EH (cell line): Measurements from ENCODE around the gene PRKCZ.

ENCODE experiments used
- DNase-seq: peaks from one replicate; pipeline ENCODE4 v3.0.0-alpha.2; 2015; ENCODE audit warnings: low read depth

The PRKCZ gene

GRCh38 chr1:2046174-2046917, 3.9 kb upstream of the PRKCZ start:
- DNase-seq: peak; percentile 2

DNA sequence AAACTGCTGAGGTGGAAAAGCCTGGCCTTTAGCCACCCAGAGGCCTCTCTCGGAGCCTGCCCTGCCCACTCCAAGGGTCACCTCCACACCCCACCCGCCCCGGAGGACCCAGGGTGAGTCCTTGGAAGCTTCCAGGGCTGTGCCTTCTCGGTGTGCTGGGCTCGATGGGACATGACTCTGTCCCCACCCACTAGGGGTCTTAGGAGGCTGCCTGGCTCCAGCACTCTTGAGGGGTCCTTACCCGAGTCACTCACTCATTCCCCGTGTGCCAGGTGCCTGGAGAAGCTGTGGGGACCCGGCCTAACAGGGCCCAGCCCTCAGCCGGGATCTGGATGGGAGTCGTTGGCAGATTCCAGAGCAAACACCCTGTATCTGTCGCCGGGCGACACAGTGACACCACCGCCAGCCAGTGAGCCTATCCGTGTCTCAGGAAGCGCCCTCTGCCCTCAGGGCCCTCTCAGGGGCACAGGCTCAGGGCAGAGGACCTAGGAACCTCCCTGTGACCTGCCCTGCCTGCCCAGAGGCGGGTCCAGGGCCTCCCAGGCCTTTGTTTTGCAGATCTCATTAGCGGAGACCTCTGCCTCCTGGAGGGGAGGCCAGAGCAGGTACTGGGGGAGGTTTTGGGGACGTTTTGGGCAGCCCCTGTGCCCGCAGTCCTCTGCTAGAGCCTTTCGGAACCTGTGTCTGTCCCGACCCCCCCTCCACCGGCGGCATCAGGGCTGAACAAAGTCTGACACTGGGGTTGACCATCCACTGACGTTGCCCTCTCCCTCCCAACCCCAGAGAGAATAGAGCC, 3.1 kb upstream of the PRKCZ start:
- no peak for DNase-seq

DNA sequence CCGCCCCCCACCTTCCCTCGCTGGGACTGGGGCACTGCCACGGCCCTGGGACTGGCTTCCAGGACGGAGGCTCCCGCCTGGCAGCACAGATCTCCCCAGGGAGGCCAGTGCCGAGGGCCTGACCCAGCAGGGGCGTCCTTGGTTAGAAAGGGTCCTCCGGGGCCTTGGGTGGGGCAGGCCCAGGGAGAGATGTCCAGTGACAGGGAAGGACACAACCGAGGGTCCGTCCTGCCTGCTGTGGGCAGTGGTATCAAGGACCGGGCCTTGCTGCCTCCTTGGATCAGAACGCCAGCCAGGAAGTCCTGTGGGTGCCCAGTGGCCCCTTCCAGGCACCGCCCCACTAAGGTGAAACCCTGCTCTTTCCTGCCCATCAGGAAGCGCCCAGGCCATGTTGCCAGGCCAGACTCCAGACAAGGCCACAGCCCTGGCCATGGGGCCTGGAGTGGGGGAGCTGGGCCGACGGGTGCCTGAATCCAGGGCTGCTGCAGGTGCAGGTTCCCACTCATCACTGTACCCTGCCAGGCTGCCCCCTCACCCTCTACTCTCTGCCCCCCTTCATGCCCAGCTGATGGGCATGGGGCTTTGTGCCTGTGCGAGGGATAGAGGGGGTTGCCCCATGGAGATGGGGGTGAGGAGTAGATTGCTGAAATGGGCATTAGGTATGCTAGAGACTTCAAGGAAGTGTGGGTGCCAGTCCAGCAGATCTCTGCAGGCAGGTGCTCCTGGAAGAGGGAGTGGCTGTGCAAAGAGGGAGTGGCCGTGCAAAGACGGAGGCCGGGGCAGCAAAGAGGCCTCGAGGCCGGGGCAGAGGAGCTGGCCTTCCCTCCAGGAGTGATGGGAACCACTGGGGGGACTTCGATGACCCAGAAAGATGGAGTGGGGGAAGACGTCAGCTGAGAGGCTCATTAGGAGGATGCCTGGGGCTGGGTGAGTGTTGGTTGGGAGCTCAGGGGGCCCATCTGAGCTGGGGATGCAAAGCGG, 2.2 kb upstream of the PRKCZ start:
- no peak for DNase-seq

DNA sequence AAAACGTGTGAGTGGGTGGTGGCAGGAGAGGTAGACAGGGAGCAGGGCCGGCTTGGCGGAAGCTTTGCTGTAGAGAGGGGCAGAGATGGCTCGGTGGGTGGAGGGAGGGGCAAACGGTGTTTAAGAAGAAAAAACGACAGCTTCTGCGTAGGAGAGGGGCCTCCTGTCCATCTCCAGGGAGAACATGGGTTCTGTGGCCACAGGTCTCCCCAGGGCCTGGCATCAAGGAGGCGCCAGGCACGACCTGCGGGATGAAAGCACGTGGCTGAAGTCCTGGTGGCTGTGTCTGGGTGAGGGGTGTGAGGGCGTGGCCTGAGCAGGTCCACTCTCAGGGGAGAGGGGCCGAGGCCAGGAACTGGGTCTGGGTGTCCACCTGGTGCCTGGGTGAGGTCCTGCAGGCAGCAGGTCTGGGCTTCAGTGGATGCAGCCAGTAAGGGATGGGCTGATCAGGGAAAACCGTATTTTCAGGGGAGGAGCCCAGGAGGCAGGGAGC, 940 bp upstream of the PRKCZ start:
- no peak for DNase-seq

GRCh38 chr1:2050461-2050792, 216 bp downstream of the PRKCZ start:
- DNase-seq: no peak

DNA sequence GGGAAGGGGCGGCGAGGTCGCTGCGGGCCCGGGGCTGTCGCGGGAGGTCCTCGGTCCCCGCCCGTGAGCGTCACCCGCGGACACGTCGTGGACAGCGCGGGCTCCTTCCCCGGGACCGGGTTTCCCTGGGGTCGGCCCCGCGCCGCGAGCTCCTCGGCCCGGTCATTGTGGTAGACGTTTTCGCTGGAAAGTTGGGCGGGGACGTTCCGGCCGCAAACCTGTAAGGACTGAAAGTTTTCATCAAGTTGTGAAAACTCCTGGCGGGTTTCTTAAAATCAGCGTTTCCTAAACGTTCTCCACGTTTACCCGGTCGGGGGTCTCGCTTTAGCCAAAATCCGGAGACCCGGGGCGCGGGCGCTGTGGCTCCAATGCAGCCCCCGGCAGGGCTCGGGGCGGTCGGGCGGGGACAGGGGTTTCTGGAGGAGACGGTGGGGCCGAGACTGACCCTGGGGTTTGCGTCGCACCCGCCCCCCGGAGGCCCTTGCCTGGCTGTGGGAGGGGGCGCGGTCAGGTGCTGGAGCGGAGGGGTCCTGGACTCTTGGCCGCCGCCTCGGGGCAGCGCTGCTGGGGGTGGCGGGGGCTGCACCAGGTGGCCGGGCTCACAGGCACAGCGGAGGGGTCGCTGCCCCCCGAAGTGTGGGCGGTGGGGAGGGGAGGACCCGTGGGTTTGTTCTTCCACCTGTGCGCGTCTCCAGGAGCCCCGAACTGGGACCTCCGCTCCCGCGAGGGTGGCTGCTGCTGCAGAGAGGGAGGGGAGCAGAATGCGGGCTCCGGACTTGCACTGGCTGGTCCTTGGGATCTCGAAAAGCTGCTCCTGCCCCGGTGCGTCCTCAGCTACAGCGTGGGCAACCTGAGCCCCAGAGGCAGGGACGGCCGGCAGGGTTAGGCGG, 827 bp downstream of the PRKCZ start:
- DNase-seq: no peak

- no peak for DNase-seq
Observed at GRCh38 chr1:2052054-2052679, 2.0 kb downstream of the PRKCZ start.

DNA sequence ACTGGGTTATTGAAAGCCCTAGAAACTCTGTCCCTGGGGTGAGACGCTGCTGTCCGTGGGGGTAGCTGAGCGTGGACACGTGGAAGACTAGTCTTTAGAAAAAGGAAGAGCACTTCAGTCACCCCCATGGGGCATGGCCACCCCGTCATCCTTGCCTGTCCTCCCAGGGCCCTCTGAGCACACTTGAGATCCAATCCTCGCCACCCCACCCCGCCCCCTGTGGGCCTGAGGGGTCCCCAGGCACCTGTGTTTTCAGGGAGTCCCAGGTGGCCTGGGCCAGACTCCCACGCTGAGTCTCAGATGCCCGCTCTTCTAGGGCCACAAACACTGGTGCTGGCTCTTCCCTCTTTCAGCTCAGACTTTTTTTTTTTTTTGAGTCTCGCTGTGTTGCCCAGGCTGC, 2.5 kb downstream of the PRKCZ start:
- DNase-seq: no peak

DNA sequence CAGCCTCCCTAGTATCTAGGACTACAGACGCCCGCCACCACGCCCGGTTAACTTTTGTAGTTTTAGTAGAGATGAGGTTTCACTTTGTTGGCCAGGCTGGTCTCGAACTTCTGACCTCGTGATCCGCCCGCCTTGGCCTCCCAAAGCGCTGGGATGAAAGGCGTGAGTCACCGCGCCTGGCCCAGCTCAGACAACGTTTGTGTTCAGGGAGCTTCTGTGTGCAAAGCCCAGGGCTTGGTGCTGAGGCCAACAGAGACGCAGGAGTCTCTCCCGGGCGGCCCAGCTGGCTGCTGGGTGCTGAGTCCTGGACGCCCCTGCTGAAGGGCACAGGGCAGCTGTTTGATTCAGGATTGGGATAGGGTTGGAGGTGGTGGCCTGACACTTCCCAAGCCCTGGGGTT, 3.0 kb downstream of the PRKCZ start:
- no peak for DNase-seq

DNA sequence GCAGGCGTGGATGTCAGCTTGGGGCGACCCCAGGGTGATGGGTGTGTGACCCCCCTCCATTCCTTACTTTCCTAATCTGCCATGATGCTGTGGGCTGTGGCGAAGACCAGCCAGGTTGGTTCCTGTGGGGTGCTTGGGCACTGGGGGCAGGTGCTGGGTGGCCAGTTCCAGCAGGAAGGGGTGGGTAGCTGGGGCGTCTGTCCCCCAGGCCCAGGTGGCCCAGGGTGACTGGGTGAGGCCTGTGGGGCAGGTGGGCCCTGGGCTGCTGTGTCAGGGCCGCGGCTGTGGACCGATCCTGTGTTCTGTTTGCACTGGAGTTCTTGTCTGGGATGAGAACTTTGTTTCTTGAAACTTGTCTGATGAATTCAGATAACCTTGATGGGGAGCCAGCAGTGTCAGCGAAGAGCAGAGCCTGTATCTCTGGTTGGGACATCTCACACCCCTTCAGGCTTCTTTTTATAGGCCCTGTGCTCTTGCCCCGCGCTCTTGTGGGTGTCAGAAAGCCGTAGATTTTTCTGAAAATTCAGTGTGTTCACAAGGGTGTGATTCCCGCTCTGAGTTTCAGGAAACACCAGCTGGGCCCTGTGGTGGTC, 3.7 kb downstream of the PRKCZ start:
- DNase-seq: no peak

- no peak for DNase-seq
Observed at GRCh38 chr1:2054560-2054959, 4.3 kb downstream of the PRKCZ start.

DNA sequence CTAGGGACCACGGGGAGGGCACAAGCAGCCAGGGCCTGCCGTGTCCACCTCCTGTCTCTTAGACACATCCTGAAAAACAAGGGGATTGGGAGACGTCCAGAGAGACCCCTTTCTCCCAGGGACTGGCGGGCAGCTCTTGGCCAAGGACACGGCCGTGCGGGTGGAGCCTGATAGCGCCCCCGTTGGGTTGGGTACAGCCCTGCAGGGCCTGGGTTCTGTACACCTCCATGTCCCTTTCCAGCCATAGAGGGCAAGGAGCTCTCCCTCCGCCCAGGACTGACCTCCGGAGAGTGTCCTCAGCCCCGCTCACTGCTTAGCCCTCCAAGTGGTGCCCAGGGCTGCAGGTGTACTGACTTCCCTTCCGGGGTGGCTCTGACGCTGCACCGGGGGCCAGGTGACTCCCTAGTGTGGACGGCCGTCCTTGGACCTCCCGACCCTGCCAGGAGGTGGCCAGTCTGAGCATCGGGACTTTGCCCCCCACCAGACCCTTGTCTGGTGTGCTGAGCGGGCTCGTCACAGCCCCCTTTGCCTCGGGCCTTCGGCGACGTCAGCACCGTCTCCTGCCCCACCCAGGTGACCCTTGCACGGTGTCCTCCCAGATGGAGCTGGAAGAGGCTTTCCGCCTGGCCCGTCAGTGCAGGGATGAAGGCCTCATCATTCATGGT, 5.8 kb downstream of the PRKCZ start:
- no peak for DNase-seq

- DNase-seq: no peak
Observed at GRCh38 chr1:2056955-2057590, 6.9 kb downstream of the PRKCZ start.

DNA sequence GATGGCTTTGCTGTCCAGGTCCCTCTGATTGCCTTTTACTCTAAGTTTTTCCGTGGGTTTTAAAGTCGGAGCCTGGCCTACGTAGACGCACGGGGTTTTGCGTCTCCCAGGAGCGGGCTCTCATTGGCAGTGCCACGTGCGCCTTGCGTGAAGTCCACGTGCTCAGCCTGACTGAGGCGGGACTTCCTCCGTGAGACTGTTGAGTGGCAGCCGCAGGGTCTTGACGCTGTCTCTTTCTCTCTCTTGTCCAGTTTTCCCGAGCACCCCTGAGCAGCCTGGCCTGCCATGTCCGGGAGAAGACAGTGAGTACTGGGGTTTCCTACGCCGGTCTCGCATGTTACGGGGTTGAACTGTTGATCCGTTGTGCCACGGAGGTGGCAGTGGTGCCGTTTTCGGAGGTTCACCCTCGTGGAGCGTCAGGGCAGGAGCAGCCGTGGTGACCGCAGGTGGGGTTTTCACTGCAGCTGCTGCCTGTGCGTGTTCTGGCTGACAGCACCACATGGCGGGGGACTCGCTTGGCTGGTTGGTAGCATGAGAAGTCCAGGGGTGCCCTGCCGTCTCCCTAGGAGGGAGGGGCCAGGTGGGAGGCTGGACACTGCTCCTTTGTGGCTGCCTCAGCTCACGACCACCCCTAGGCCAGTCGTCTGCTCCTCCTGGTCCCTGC, 9.2 kb downstream of the PRKCZ start:
- DNase-seq: no peak

GRCh38 chr1:2060072-2060471, 9.9 kb downstream of the PRKCZ start:
- DNase-seq: no peak

GRCh38 chr1:2060535-2060934, 10.3 kb downstream of the PRKCZ start:
- no peak for DNase-seq

DNA sequence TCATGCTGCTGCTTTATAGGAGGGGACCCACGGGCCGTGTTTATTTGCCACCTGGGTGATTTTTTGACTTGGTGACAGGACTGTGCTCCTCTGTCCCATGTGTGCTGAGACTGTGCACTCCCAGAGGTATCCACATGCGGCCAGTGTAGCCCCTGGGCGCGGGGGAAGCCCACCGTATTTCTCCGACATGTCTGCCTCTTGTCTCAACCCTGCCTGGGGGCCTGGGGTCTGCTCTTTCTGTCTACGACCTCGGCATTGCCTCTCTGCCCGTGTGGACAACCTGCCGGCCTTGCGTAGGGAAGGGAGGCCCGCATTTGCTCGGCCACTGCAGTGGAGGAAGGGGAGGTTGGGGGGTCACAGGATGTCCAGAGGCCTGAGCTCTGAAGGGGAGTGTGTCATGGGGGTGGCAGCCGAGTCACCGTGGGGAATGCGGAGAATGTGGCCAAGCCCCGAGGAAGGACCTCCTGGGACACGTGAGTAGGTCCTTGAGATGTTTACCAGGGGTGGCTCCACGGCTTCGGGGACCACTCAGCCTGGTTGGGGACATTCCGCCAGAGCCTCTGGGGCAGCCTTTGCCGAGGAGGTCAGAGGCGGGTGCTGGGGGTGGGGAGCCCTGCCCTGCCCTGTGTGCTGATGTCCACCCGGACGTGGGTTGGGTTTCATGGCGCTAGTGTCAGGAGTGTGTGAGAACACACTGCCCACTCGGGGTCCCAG, 11.0 kb downstream of the PRKCZ start:
- no peak for DNase-seq

- no peak for DNase-seq
Observed at GRCh38 chr1:2065699-2066098, 15.5 kb downstream of the PRKCZ start.
